ENCODE measurements around the gene UTP14A. TPM values are rescaled to one million over a fixed set of nuclear protein-coding genes. Genes with fewer than 3 reads are reported as not detected.

Gene UTP14A
- total RNA-seq, 1 experiment from 2014 or later: 48.3 TPM

GRCh38 chrX:129932016-129932820, 26.3 kb downstream of the UTP14A start:
- POLR2A ChIA-PET: interaction anchor here (0.6 kb wide), 1 partner anchor 38 kb away, joined by 3 read pairs; no protein-coding TSS in a partner anchor
- peak overlapping the region; percentile 93 for H3K27ac Mint-ChIP-seq (ENCODE audit: low read depth, unreplicated experiment)
- H3K4me1 Mint-ChIP-seq (ENCODE audit: insufficient read depth, unreplicated experiment): no peaks in the 10 kb centered on the region
- intact Hi-C loops (cut with micrococcal nuclease): loop anchor here (2.0 kb wide), 1 partner anchor 51 kb away; the partner anchor contains the start of gene BCORL1
- peaks cover 32% of the 10 kb centered on the region for H3K27me3 Mint-ChIP-seq (ENCODE audit: insufficient read depth, unreplicated experiment)
- CTCF ChIA-PET: interaction anchor here (0.6 kb wide), 1 partner anchor 43 kb away, joined by 3 read pairs; no protein-coding TSS in a partner anchor
- peak; percentile 78 for DNase-seq (ENCODE audit: unreplicated experiment)
- H3K36me3 Mint-ChIP-seq (ENCODE audit: insufficient read depth, unreplicated experiment): peaks cover 15% of the 10 kb centered on the region
- H3K4me3 Mint-ChIP-seq (ENCODE audit: unreplicated experiment): peak overlapping the region; percentile 78
- no peaks in the 10 kb centered on the region for H3K9me3 Mint-ChIP-seq (ENCODE audit: unreplicated experiment)
- BruUV-seq (replicated peaks): no TSS peak
- no peak for TF ChIP-seq CTCF (IDR thresholded peaks at IDR 0.05; ENCODE audit: unreplicated experiment)

- TF ChIP-seq CTCF (IDR thresholded peaks at IDR 0.05; ENCODE audit: unreplicated experiment): no peak
- Mint-ChIP-seq H3K36me3 (ENCODE audit: insufficient read depth, unreplicated experiment) (peaks cover 8% of the 10 kb centered on the region), H3K4me1 (ENCODE audit: insufficient read depth, unreplicated experiment) (no peaks in the 10 kb centered on the region), H3K4me3 (ENCODE audit: unreplicated experiment) (peak overlapping the region; percentile 78), H3K27me3 (ENCODE audit: insufficient read depth, unreplicated experiment) (peaks cover 39% of the 10 kb centered on the region), H3K9me3 (ENCODE audit: unreplicated experiment) (no peaks in the 10 kb centered on the region), H3K27ac (ENCODE audit: low read depth, unreplicated experiment) (no peak overlapping the region)
- BruUV-seq (replicated peaks): no TSS peak
- intact Hi-C loops (cut with micrococcal nuclease): loop anchor here (2.0 kb wide), 1 partner anchor 50 kb away; the partner anchor contains the start of gene BCORL1
- POLR2A ChIA-PET: interaction anchor here (1.0 kb wide), 1 partner anchor 26 kb away, joined by 4 read pairs; no protein-coding TSS in a partner anchor
- CTCF ChIA-PET: interaction anchor here (0.6 kb wide), 1 partner anchor 43 kb away, joined by 3 read pairs; no protein-coding TSS in a partner anchor
- DNase-seq (ENCODE audit: unreplicated experiment): no peak
Observed at GRCh38 chrX:129932821-129933321, 26.9 kb downstream of the UTP14A start.

GRCh38 chrX:129933700-129934099, 27.7 kb downstream of the UTP14A start:
- H3K27ac Mint-ChIP-seq (ENCODE audit: low read depth, unreplicated experiment): no peak overlapping the region
- CTCF ChIA-PET: interaction anchor here (0.8 to 1.6 kb wide), 2 partner anchors 8 to 28 kb away, joined by 3 to 4 read pairs; no protein-coding TSS in a partner anchor

More at GRCh38 chrX:129933700-129934099, 27.7 kb downstream of the UTP14A start:
- Mint-ChIP-seq H3K4me1 (ENCODE audit: insufficient read depth, unreplicated experiment) (no peaks in the 10 kb centered on the region), H3K4me3 (ENCODE audit: unreplicated experiment) (peak overlapping the region; percentile 42), H3K36me3 (ENCODE audit: insufficient read depth, unreplicated experiment) (no peaks in the 10 kb centered on the region), H3K27me3 (ENCODE audit: insufficient read depth, unreplicated experiment) (peaks cover 47% of the 10 kb centered on the region), H3K9me3 (ENCODE audit: unreplicated experiment) (no peaks in the 10 kb centered on the region)
- POLR2A ChIA-PET: interaction anchor here (0.6 to 1.0 kb wide), 2 partner anchors 11 to 27 kb away, joined by 3 to 4 read pairs; no protein-coding TSS in a partner anchor
- no TSS peak for BruUV-seq (replicated peaks)
- intact Hi-C loops (cut with micrococcal nuclease): loop anchor here (2.0 kb wide), 1 partner anchor 49 kb away; the partner anchor contains the start of gene BCORL1
- no peak for TF ChIP-seq CTCF (IDR thresholded peaks at IDR 0.05; ENCODE audit: unreplicated experiment)
- DNase-seq (ENCODE audit: unreplicated experiment): no peak

Measured in MCF 10A (cell line).